Large intestine (tissue), 3 donors: ENCODE results near the gene KEAP1. TPM values are rescaled to one million over a fixed set of nuclear protein-coding genes. Genes with fewer than 3 reads are reported as not detected.

ENCODE experiments used
- DNase-seq, 2 donors: peaks; one replicate each; pipeline versions ENCODE4 v3.0.0 to v3.0.0-alpha.2; 2013
- H3K27ac ChIP-seq: one replicate; pipeline ENCODE4 v1.5.1; 2013; ENCODE audit warnings: low read length
- H3K27me3 ChIP-seq: 2 replicates; pipeline ENCODE4 v1.6.1; 2013; ENCODE audit warnings: low read length; ENCODE audit not compliant: control insufficient read depth, insufficient read depth
- H3K36me3 ChIP-seq: 2 replicates; pipeline ENCODE4 v1.6.1; 2013; ENCODE audit warnings: low read length; ENCODE audit not compliant: control insufficient read depth, insufficient read depth
- H3K4me1 ChIP-seq: one replicate; pipeline ENCODE4 v1.6.1; 2013; ENCODE audit warnings: low read length; ENCODE audit not compliant: control insufficient read depth, insufficient read depth
- H3K4me3 ChIP-seq: one replicate; pipeline ENCODE4 v1.5.1; 2013; ENCODE audit warnings: low read length
- H3K9me3 ChIP-seq: one replicate; pipeline ENCODE4 v1.6.1; 2013; ENCODE audit warnings: mild to moderate bottlenecking, low read depth, low read length, moderate library complexity; ENCODE audit not compliant: control insufficient read depth
- WGBS: methylation state at CpG from one replicate; pipeline ENCODE4 v1.1.5; 2013; ENCODE audit warnings: low lambda C conversion rate; ENCODE audit not compliant: insufficient coverage; 5-methylcytosine and 5-hydroxymethylcytosine counted together
- polyA plus RNA-seq: library from polyadenylated mRNA; unstranded; fragments of 120-200 nt; gene quantifications from one replicate; pipeline ENCODE4 v1.2.1, GENCODE V29; 2013

The KEAP1 gene
- polyA plus RNA-seq, 1 donor, result 36.7 TPM

DNA sequence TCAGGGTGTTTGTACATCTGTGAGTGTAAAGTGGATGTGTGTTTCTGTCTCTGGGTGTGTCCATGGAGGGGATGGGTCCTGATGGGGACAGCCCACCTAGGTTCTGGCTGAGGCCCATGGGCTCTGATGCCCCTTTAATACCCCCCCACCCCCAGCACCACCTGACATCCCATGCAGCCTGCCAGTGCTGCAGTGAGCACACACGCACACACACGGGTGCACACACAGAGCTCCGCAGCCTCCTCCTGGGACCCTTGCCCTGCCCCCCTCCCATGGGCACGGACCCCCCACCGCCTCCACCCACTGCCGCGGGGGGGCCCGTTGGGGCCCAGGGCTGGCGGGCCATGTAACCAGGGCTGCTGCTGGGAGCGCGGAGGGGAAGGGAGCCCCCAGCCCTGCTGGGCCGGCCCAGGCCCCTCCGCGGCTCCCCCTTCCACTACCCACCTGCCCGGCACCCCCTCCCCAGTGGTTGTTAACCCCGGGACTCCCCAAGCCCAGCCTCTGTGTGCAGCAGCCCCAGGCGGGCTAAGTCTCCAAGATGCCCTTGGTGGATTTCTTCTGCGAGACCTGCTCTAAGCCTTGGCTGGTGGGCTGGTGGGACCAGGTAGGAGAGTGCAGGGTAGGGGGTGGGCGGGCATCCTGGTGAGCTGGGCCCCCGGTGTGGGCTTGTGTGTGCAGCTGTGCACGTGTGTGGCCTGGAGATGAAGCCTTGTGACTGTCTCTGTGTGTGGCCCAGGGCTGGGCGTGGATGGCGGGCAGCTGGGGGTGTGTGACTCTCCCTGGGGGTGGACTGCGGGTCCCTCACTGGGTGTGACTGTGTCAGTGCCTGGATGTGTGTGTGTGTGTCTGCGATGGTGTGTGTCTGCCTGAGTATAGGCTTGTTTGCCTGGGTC is 50.2 kb downstream of the KEAP1 start:
- Histone ChIP-seq H3K36me3 (no peaks in the 10 kb centered on the region), H3K9me3 (peaks cover 4% of the 10 kb centered on the region), H3K4me3 (no peak overlapping the region), H3K27ac (no peak overlapping the region), H3K27me3 (peaks cover 24% of the 10 kb centered on the region), H3K4me1 (no peaks in the 10 kb centered on the region)
- WGBS, result no CpG with 5 or more reads among the region's 25 CpGs
- no peak for DNase-seq

DNA sequence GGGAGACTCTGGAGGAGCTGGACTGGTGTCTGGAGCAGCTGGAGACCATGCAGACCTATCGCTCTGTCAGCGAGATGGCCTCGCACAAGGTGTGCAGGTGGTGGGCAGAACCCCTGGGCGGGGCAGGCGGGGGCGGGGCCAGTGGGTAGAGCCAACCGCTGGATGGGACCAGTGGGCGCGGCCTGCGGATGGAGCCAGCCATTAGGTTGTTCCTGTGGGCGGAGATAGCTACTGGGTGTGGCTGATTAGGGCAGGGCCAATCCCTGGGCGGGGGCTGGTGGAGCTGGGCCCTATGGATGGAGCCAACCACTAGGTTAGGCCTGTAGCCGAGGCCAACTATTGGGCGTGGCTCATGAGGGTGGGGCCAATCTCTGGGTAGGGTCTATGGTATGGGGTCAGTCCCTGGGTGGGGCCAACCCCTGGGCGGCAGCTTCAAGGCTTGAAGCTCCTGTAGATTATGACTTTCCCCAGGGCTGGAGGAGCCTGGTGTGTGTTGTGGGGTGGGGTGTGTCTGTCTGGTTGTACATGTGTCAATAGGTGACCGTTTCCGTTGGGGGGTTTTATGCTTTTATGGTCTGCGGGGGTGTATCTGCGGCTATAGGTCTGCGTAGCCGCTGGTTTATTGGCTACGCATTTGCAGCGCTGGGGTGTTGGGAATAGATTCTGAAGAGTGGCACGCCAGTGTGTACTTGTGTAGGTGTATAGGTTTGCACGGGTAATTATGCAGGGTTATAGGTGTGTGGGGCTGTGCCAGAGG is 52.1 kb downstream of the KEAP1 start:
- WGBS, result 0% methylated on average over 1 of the region's 25 CpGs
- Histone ChIP-seq H3K4me1 (no peaks in the 10 kb centered on the region), H3K9me3 (peaks cover 4% of the 10 kb centered on the region), H3K27me3 (peaks cover 24% of the 10 kb centered on the region), H3K36me3 (no peaks in the 10 kb centered on the region), H3K27ac (no peak overlapping the region), H3K4me3 (no peak overlapping the region)
- DNase-seq, result peak; percentile 48 to 50

DNA sequence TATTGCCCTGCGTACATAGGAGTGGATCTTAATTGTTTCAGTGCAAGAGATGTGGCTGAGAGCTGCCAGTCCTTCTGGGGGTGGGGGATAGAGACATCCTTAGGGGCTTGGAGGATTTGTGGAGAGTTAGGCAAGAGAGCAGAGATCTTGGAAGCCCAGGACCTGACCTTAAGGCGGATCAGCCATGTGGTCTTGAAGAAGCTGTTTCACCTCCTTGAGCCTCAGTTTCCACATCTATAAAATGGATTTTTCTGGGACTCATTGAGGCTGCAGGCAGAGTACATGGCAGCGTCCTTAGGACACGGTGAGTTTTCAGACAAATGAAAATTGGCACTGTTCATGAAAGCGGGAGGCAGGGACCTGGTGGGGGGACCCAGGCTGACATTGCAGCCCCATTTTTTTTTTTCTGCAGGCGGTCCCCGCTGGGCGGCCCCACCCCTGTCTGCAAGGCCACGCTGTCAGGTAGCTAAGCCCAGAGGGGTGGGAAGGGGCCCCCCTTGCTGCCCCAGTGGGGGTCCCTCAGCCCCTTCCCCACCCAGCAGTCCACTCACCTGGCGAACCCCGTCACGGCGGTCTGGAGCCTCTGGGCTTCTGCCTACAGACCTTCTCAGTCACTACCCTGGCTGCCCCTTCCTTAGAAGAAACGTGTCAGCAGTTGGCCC is 52.8 kb downstream of the KEAP1 start:
- DNase-seq, result no peak
- H3K4me3 ChIP-seq, result no peak overlapping the region
- H3K9me3 ChIP-seq, result peaks cover 4% of the 10 kb centered on the region
- H3K36me3 ChIP-seq, result no peaks in the 10 kb centered on the region
- no peaks in the 10 kb centered on the region for H3K4me1 ChIP-seq
- H3K27me3 ChIP-seq, result peaks cover 24% of the 10 kb centered on the region
- no peak overlapping the region for H3K27ac ChIP-seq
- 100% methylated on average over 1 of the region's 14 CpGs for WGBS

DNA sequence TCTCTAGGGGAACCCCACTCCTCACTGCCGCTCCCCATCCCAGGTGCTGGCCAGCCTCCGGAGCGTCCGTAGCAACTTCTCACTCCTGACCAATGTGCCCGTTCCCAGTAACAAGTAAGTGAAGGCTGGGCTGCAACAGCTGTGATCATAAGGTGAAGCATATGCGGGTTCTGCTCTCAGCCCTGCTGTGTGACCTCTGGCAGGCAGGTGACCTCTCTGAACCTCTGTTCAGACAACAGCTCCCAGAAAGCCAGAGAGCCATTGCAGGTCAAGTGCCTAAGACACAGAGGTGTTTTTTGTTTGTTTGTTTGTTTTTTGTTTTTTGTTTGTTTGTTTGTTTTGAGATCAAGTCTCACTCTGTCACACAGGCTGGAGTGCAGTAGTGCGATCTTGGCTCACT is 54.1 kb downstream of the KEAP1 start:
- Histone ChIP-seq H3K4me1 (no peaks in the 10 kb centered on the region), H3K4me3 (no peak overlapping the region), H3K9me3 (peaks cover 4% of the 10 kb centered on the region), H3K36me3 (no peaks in the 10 kb centered on the region), H3K27ac (no peak overlapping the region), H3K27me3 (peaks cover 17% of the 10 kb centered on the region)
- no peak for DNase-seq
- WGBS, result no CpG with 5 or more reads among the region's 7 CpGs

DNA sequence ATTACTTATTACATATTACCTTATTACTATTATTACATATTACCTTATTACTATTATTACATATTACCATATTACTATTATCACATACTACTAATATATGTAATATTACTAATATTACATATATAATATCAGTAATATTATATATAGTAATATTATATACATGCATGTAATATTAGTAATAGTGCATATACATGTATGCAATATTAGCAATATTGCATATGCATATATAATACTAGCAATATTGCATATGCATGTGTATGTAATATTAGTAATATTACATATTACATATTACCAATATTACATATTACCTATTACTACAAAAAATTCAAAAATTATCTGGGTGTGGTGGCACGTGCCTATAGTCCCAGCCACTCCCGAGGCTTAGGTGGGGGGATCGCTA is 60.5 kb downstream of the KEAP1 start:
- Histone ChIP-seq H3K4me1 (no peaks in the 10 kb centered on the region), H3K27me3 (no peaks in the 10 kb centered on the region), H3K36me3 (no peaks in the 10 kb centered on the region), H3K9me3 (no peaks in the 10 kb centered on the region), H3K4me3 (no peak overlapping the region), H3K27ac (no peak overlapping the region)
- WGBS, result no CpG with 5 or more reads among the region's 3 CpGs
- no peak for DNase-seq

DNA sequence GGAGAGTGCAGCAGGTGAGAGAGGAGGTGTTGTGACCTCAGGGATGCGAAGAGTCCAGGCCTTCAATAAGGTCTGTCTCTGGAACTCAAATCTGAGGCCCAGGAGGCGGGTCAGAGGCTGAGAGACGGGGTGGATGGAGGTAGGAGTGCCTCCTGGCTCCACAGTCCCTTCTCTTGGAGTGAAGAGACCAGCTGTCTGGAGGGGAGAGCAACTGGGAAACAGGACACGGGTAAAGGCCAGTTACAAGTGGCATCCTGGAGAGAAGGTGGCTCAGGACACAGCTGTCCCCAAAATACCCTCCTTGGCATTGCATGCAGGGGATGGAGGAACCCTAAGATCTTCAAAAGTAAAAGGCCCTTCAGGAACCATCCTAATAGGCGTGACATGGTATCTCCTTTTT is 63.6 kb downstream of the KEAP1 start:
- WGBS, result no CpG with 5 or more reads among the region's 5 CpGs
- no peaks in the 10 kb centered on the region for H3K36me3 ChIP-seq
- H3K4me3 ChIP-seq, result no peak overlapping the region
- no peaks in the 10 kb centered on the region for H3K27me3 ChIP-seq
- no peaks in the 10 kb centered on the region for H3K9me3 ChIP-seq
- no peak for DNase-seq
- no peaks in the 10 kb centered on the region for H3K4me1 ChIP-seq
- no peak overlapping the region for H3K27ac ChIP-seq

Other genes starting within 250 kb of the KEAP1 start
- gene ICAM1, start 232.2 kb downstream of the KEAP1 start, polyA plus RNA-seq, result 14.8 TPM
- 1.2 TPM for gene ICAM4, start 216.4 kb downstream of the KEAP1 start, polyA plus RNA-seq
- 0.87 TPM for gene ICAM5, start 213.4 kb downstream of the KEAP1 start, polyA plus RNA-seq
- 7.6 TPM for gene ZGLP1, start 193.5 kb downstream of the KEAP1 start, polyA plus RNA-seq
- 17.9 TPM for gene FDX2, start 187.3 kb downstream of the KEAP1 start, polyA plus RNA-seq
- 45.2 TPM for gene RAVER1, start 169.8 kb downstream of the KEAP1 start, polyA plus RNA-seq
- 5.3 TPM for gene ICAM3, start 163.7 kb downstream of the KEAP1 start, polyA plus RNA-seq
- gene TYK2, start 122.8 kb downstream of the KEAP1 start, polyA plus RNA-seq, result 111 TPM
- 155 TPM for gene CDC37, start 99.8 kb downstream of the KEAP1 start, polyA plus RNA-seq
- 2.2 TPM for gene PDE4A, start 82.8 kb downstream of the KEAP1 start, polyA plus RNA-seq
- 0.96 TPM for gene S1PR5, start 14.1 kb upstream of the KEAP1 start, polyA plus RNA-seq
- gene ATG4D, start 40.5 kb upstream of the KEAP1 start, polyA plus RNA-seq, result 30.0 TPM
- 22.1 TPM for gene KRI1, start 62.7 kb upstream of the KEAP1 start, polyA plus RNA-seq
- gene CDKN2D, start 65.6 kb upstream of the KEAP1 start, polyA plus RNA-seq, result 10.3 TPM
- 69.2 TPM for gene AP1M2, start 84.0 kb upstream of the KEAP1 start, polyA plus RNA-seq
- gene SLC44A2, start 122.2 kb upstream of the KEAP1 start, polyA plus RNA-seq, result 30.0 TPM
- 199 TPM for gene ILF3, start 151.0 kb upstream of the KEAP1 start, polyA plus RNA-seq
- 49.2 TPM for gene QTRT1, start 198.1 kb upstream of the KEAP1 start, polyA plus RNA-seq
- gene DNM2, start 214.7 kb upstream of the KEAP1 start, polyA plus RNA-seq, result 131 TPM